Gastrocnemius medialis (tissue), 4 donors: ENCODE measurements around the gene LRRC8A.

ENCODE experiments used
- POLR2A ChIP-seq, 2 donors: fragments of 450-650 bp; IDR thresholded peaks; one replicate each; pipeline ENCODE4 v1.6.1; 2017; ENCODE audit warnings: antibody characterized with exemption in 2 of 2, mild to moderate bottlenecking in 2 of 2, moderate library complexity in 2 of 2
- TF ChIP-seq, protein P1 (sequence below), 5 experiments: fragments of 450-650 bp in 3 of 5; fragments of 200-600 bp in 2 of 5; sonication (generic) in 2 of 5; IDR thresholded peaks in 4 of 5; conservative IDR thresholded peaks in 1 of 5; 1 replicate in 4 of 5; 2 replicates in 1 of 5; pipeline ENCODE4 v1.5.1; 2016 to 2019; ENCODE audit warnings: antibody characterized with exemption in 5 of 5, mild to moderate bottlenecking in 3 of 5, moderate library complexity in 3 of 5

DNA sequence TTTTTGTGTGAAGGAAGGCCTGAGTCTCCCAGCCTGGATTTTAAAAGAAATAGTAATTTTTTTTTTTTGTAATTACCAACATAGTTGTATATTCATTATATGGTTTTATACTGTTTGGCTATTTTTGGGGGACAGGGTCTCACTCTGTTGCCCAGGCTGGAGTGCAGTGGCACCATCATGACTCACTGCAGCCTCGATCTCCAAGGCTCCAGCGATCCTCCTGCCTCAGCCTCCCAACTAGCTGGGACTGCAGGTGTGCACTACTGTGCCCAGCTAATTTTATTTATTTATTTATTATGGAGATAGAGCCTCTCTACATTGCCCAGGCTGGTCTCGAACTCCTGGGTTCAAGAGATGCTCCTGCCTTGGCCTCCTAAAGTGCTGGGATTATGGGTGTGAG lies 5.1 kb downstream of the LRRC8A start:
- TF ChIP-seq, protein P1, sequence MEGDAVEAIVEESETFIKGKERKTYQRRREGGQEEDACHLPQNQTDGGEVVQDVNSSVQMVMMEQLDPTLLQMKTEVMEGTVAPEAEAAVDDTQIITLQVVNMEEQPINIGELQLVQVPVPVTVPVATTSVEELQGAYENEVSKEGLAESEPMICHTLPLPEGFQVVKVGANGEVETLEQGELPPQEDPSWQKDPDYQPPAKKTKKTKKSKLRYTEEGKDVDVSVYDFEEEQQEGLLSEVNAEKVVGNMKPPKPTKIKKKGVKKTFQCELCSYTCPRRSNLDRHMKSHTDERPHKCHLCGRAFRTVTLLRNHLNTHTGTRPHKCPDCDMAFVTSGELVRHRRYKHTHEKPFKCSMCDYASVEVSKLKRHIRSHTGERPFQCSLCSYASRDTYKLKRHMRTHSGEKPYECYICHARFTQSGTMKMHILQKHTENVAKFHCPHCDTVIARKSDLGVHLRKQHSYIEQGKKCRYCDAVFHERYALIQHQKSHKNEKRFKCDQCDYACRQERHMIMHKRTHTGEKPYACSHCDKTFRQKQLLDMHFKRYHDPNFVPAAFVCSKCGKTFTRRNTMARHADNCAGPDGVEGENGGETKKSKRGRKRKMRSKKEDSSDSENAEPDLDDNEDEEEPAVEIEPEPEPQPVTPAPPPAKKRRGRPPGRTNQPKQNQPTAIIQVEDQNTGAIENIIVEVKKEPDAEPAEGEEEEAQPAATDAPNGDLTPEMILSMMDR (IDR thresholded peaks at IDR 0.05 in 4 of 5, conservative IDR thresholded peaks at IDR 0.05 in 1 of 5): no peak
- TF ChIP-seq POLR2A (IDR thresholded peaks at IDR 0.05): no peak
